Transverse colon (tissue), 4 donors: ENCODE measurements around the gene ZNF783. TPM values are rescaled to one million over a fixed set of nuclear protein-coding genes. Genes with fewer than 3 reads are reported as not detected.

Source experiments
- DNase-seq: peaks from one replicate; pipeline ENCODE4 v3.0.0-alpha.2; 2019
- H3K27ac ChIP-seq, 4 donors: fragments of 200-600 bp; sonication (generic); 2 replicates each; pipeline ENCODE4 v1.5.1; 2016 to 2018; ENCODE audit warnings: inconsistent platforms in 4 of 4
- H3K27me3 ChIP-seq: fragments of 200-600 bp; sonication (generic); 2 replicates; pipeline ENCODE4 v1.5.1; 2017; ENCODE audit warnings: inconsistent platforms
- H3K36me3 ChIP-seq, 4 donors: fragments of 200-600 bp; sonication (generic); 2 replicates each; pipeline ENCODE4 v1.5.1; 2017 to 2019; ENCODE audit warnings: inconsistent platforms in 4 of 4
- H3K4me1 ChIP-seq, 4 donors: fragments of 200-600 bp; sonication (generic); 2 replicates each; pipeline ENCODE4 v1.5.1; 2017 to 2020; ENCODE audit warnings: inconsistent platforms in 4 of 4
- H3K4me3 ChIP-seq, 4 donors: fragments of 200-600 bp; sonication (generic); 1 replicate in 1 of 4; 2 replicates in 3 of 4; pipeline versions ENCODE4 v1.5.1 to v1.6.1; 2017 to 2019; ENCODE audit warnings: inconsistent platforms in 4 of 4
- H3K9me3 ChIP-seq, 2 donors: fragments of 200-600 bp; sonication (generic); 2 replicates each; pipeline ENCODE4 v1.5.1; 2017 to 2019; ENCODE audit warnings: inconsistent platforms in 2 of 2
- EP300 ChIP-seq: sonication (generic); formaldehyde crosslinking; IDR thresholded peaks from one replicate; pipeline ENCODE4 v1.6.1; 2017; ENCODE audit warnings: antibody characterized with exemption, low read depth
- POLR2A ChIP-seq: fragments of 450-650 bp; IDR thresholded peaks from one replicate; pipeline ENCODE4 v1.6.1; 2016; ENCODE audit warnings: antibody characterized with exemption, mild to moderate bottlenecking, moderate library complexity
- POLR2AphosphoS5 ChIP-seq, 3 donors: sonication (generic); formaldehyde crosslinking; IDR thresholded peaks; one replicate each; pipeline ENCODE4 v1.6.1; 2016; ENCODE audit warnings: antibody characterized with exemption in 3 of 3
- WGBS, 2 donors: methylation state at CpG; one replicate each; pipeline ENCODE4 v1.1.5; 2018; ENCODE audit warnings: low coverage in 1 of 2; 5-methylcytosine and 5-hydroxymethylcytosine counted together
- in situ Hi-C, 4 donors: fragments of 200-750 bp; cut with MboI; loops; one replicate each; pipeline versions ENCODE4 v1.15.0 to v1.15.1; 2017; ENCODE audit warnings: low sequenced_read_pairs in 3 of 4, low pct_ligation_motif_present in 1 of 4, low pct_unique_long_range_greater_than_20kb in 1 of 4
- intact Hi-C: fragments of 100-400 bp; cut with DNase I; formaldehyde crosslinking; loops from one replicate; pipeline ENCODE4 v1.15.1; 2023; ENCODE audit warnings: low total_unique reads
- total RNA-seq, 4 donors: library from RNA; depleted of rRNA; stranded (reverse); fragments of >200 nt; gene quantifications; one replicate each; pipeline ENCODE4 v1.1.0, GENCODE V29; 2016
- TF ChIP-seq, protein P1 (sequence below), 5 experiments: fragments of 200-600 bp in 3 of 5; fragments of 450-650 bp in 2 of 5; sonication (generic) in 3 of 5; IDR thresholded peaks; 1 replicate in 2 of 5; 2 replicates in 3 of 5; pipeline ENCODE4 v1.5.1; 2016 to 2017; ENCODE audit warnings: antibody characterized with exemption in 5 of 5, inconsistent platforms in 3 of 5, mild to moderate bottlenecking in 2 of 5, moderate library complexity in 1 of 5

ZNF783 gene
- total RNA-seq, 4 donors from 2014 or later = 9.0 to 28.7 (median 17.9) TPM

DNA sequence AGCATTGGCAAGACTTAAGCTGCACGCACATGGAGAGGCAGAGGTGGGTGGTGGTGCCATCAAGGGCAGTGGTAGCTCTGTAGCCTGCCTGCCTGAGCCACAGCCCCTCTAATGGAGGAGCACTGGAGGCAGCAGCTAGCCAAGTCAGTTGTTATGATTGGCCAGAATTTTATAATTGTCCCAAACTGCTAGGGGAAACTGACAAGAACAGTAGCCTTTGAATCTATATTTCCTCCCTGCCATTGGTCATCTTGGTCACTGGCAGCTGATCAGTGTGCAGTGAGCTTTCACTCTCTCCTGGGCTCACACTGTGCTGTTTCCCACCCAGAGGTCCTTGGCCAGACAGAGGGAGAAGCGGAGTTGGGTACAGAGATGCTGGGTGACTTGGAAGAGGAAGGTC, 9.6 kb upstream of the ZNF783 start:
- TF ChIP-seq, protein P1, sequence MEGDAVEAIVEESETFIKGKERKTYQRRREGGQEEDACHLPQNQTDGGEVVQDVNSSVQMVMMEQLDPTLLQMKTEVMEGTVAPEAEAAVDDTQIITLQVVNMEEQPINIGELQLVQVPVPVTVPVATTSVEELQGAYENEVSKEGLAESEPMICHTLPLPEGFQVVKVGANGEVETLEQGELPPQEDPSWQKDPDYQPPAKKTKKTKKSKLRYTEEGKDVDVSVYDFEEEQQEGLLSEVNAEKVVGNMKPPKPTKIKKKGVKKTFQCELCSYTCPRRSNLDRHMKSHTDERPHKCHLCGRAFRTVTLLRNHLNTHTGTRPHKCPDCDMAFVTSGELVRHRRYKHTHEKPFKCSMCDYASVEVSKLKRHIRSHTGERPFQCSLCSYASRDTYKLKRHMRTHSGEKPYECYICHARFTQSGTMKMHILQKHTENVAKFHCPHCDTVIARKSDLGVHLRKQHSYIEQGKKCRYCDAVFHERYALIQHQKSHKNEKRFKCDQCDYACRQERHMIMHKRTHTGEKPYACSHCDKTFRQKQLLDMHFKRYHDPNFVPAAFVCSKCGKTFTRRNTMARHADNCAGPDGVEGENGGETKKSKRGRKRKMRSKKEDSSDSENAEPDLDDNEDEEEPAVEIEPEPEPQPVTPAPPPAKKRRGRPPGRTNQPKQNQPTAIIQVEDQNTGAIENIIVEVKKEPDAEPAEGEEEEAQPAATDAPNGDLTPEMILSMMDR (IDR thresholded peaks at IDR 0.05) = no peak
- TF ChIP-seq POLR2A (no peak), POLR2AphosphoS5 (IDR thresholded peaks at IDR 0.05) (no peak), EP300 (no peak)
- H3K9me3 ChIP-seq = no peaks in the 10 kb centered on the region
- H3K27ac ChIP-seq = no peak overlapping the region
- H3K36me3 ChIP-seq = peaks cover 0 to 33% (median 6%) of the 10 kb centered on the region in 4 donors
- intact Hi-C loops (no loop called here), in situ Hi-C loops (no loop called here)
- no peak for DNase-seq
- no peak overlapping the region for H3K4me3 ChIP-seq
- no peaks in the 10 kb centered on the region for H3K4me1 ChIP-seq
- 100% methylated on average over 1 to 2 of the region's 2 CpGs for WGBS, 2 donors
- no peaks in the 10 kb centered on the region for H3K27me3 ChIP-seq

DNA sequence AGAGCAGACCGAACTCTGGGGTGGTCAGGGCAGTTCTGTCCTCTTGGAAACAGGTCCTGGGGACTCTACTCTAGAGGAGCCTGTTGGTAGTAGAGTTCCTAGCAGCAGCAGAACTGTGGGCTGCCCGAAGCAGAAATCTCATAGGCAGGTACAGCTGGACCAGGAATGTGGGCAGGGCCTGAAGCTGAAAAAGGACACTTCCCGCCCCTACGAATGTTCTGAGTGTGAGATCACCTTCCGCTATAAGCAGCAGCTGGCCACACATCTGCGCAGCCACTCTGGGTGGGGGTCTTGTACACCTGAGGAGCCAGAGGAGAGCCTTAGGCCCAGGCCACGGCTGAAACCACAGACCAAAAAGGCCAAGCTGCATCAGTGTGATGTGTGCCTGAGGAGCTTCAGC, 8.3 kb upstream of the ZNF783 start:
- Histone ChIP-seq H3K4me1 (no peaks in the 10 kb centered on the region), H3K27me3 (no peaks in the 10 kb centered on the region), H3K27ac (no peak overlapping the region), H3K4me3 (no peak overlapping the region), H3K36me3 (peaks cover 0 to 33% (median 6%) of the 10 kb centered on the region in 4 donors), H3K9me3 (no peaks in the 10 kb centered on the region)
- TF ChIP-seq POLR2AphosphoS5 (IDR thresholded peaks at IDR 0.05) (no peak), EP300 (no peak), POLR2A (no peak)
- TF ChIP-seq, protein P1 (IDR thresholded peaks at IDR 0.05) = no peak
- in situ Hi-C loops = no loop called here
- intact Hi-C loops = no loop called here
- WGBS, 2 donors = 97% methylated on average over 7 of the region's 7 CpGs; no CpG with 5 or more reads in 1 of the 2 donors
- no peak for DNase-seq

DNA sequence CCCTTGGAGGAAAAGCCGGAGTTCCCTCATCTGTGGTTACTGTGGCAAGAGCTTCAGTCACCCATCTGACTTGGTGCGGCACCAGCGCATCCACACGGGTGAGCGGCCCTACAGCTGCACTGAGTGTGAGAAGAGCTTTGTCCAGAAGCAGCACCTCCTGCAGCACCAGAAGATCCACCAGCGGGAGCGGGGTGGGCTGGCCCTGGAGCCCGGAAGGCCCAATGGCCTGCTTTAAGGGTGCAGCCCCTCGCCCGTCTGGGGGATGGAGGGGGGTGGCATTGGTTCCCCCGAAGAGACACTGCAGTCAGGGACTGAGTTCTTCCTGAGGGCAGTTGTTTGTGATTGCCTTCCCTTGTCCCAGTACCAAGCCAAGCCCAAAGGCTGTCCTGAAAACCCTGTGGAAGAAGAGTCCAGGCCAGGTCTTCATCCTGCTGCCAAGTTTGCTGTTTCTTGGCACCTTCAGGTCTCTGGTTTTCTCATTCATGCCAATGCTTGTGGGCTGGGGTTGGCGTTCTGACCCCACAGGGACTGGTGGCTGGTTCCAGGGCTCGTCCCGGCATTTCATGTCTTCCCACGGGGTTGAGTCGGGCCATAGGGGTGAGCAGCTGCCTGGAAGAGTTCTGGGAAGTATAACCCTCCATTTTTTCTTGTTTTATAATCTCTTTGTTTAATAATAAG, 7.7 kb upstream of the ZNF783 start:
- no peak overlapping the region for H3K4me3 ChIP-seq
- no peaks in the 10 kb centered on the region for H3K9me3 ChIP-seq
- 95% methylated on average over 12 of the region's 16 CpGs; no CpG with 5 or more reads in 1 of the 2 donors for whole genome bisulfite sequencing, 2 donors
- H3K36me3 ChIP-seq = peaks cover 0 to 33% (median 6%) of the 10 kb centered on the region in 4 donors
- no peak for DNase-seq
- TF ChIP-seq POLR2A (no peak), EP300 (no peak)
- TF ChIP-seq, protein P1 (IDR thresholded peaks at IDR 0.05) = no peak
- H3K27me3 ChIP-seq = no peaks in the 10 kb centered on the region
- in situ Hi-C loops (no loop called here), intact Hi-C loops (no loop called here)
- H3K4me1 ChIP-seq = no peaks in the 10 kb centered on the region
- no peak overlapping the region for H3K27ac ChIP-seq

DNA sequence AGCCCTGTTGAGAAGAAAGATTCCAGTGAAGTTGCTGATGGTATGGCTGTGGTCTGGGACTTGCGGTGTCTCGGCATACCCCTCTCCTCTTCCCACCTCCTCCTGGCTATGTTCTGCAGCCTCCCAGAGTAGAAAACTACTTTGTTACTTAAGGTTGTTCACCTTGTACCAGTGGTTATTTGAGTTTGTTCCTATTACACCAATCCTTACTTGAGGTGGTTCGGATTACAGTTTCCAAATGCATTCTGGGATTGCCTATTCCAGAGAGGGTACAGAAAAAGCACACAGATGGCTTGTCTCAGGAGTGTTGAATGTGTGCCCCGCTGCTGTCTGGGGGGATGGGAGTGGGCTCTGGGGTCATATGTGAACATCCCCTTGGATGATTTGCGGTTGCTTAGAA, 6.8 kb upstream of the ZNF783 start:
- H3K4me1 ChIP-seq = no peaks in the 10 kb centered on the region
- TF ChIP-seq, protein P1 (IDR thresholded peaks at IDR 0.05) = no peak
- TF ChIP-seq POLR2A (no peak), POLR2AphosphoS5 (IDR thresholded peaks at IDR 0.05) (no peak), EP300 (no peak)
- DNase-seq = no peak
- peaks cover 0 to 30% (median 6%) of the 10 kb centered on the region in 4 donors for H3K36me3 ChIP-seq
- 80 to 81% methylated on average over 2 to 5 of the region's 5 CpGs for WGBS, 2 donors
- in situ Hi-C loops = no loop called here
- H3K27me3 ChIP-seq = no peaks in the 10 kb centered on the region
- intact Hi-C loops = no loop called here
- H3K4me3 ChIP-seq = no peak overlapping the region
- H3K9me3 ChIP-seq = no peaks in the 10 kb centered on the region
- H3K27ac ChIP-seq = no peak overlapping the region
